GM21825 (cell line): ENCODE results near the gene CSF1R.
A peak's percentile ranks its signal among the peaks of the same experiment; 100 is the strongest.

Experiments used
- ATAC-seq: cut with Tn5 transposase; IDR thresholded peaks from one replicate; pipeline ENCODE4 v1.9.1; 2021; ENCODE audit warnings: mild to moderate bottlenecking, moderate library complexity; ENCODE audit not compliant: unreplicated experiment

Gene CSF1R

GRCh38 chr5:150085950-150086715 is at the start of gene CSF1R:
Gene CSF1R (minus strand): TSS chr5:150086554. CDS start chr5:150086427, 127 bp downstream.
- ATAC-seq, result no peak

- ATAC-seq, result no peak
Measured at GRCh38 chr5:150135557-150136304, 49.4 kb upstream of the CSF1R start.

- ATAC-seq, result no peak
Measured at GRCh38 chr5:150134198-150134588, 47.8 kb upstream of the CSF1R start.

- ATAC-seq, result no peak
Measured at GRCh38 chr5:150133581-150134197, 47.3 kb upstream of the CSF1R start.

GRCh38 chr5:150132740-150133139 is 46.4 kb upstream of the CSF1R start:
- no peak for ATAC-seq

- ATAC-seq, result no peak
Measured at GRCh38 chr5:150131978-150132694, 45.8 kb upstream of the CSF1R start.

GRCh38 chr5:150131461-150131860 is 45.1 kb upstream of the CSF1R start:
- no peak for ATAC-seq

GRCh38 chr5:150130493-150130922 is 44.2 kb upstream of the CSF1R start:
- no peak for ATAC-seq

- ATAC-seq, result no peak
Measured at GRCh38 chr5:150129813-150130492, 43.6 kb upstream of the CSF1R start.

GRCh38 chr5:150129454-150129812 is 43.1 kb upstream of the CSF1R start:
- no peak for ATAC-seq

GRCh38 chr5:150126921-150127265 is 40.5 kb upstream of the CSF1R start:
- no peak for ATAC-seq

- no peak for ATAC-seq
Measured at GRCh38 chr5:150126199-150126920, 40.0 kb upstream of the CSF1R start.

GRCh38 chr5:150125334-150125733 is 39.0 kb upstream of the CSF1R start:
- no peak for ATAC-seq

GRCh38 chr5:150124596-150124995 is 38.2 kb upstream of the CSF1R start:
- no peak for ATAC-seq

GRCh38 chr5:150124111-150124557 is 37.8 kb upstream of the CSF1R start:
- no peak for ATAC-seq

- no peak for ATAC-seq
Measured at GRCh38 chr5:150123542-150123941, 37.2 kb upstream of the CSF1R start.

GRCh38 chr5:150122536-150123481 is 36.5 kb upstream of the CSF1R start:
- ATAC-seq, result no peak

GRCh38 chr5:150122158-150122510 is 35.8 kb upstream of the CSF1R start:
- ATAC-seq, result peak; percentile 57
